Mesodermal cell (in vitro differentiated cells): ENCODE data around the gene FAM72C.
A peak's percentile ranks its signal among the peaks of the same experiment; 100 is the strongest.
"Not testable (repeated sequence)": the region's sequence is repeated elsewhere in the genome, so short reads cannot be mapped to it uniquely, and the experiment has no call there.

Experiments
- H3K27ac ChIP-seq: 2 replicates; pipeline ENCODE4 v1.7.0; 2013; ENCODE audit warnings: mild to moderate bottlenecking, low read depth, low read length, moderate library complexity; ENCODE audit not compliant: severe bottlenecking
- H3K36me3 ChIP-seq: 2 replicates; pipeline ENCODE4 v1.7.1; 2013; ENCODE audit warnings: mild to moderate bottlenecking, low read length, moderate library complexity; ENCODE audit not compliant: control insufficient read depth, insufficient read depth
- H3K4me1 ChIP-seq: one replicate; pipeline ENCODE4 v1.7.1; 2013; ENCODE audit warnings: mild to moderate bottlenecking, low read length; ENCODE audit not compliant: insufficient read depth, control insufficient read depth, poor library complexity, severe bottlenecking
- H3K4me3 ChIP-seq: 2 replicates; pipeline ENCODE4 v1.7.0; 2013; ENCODE audit warnings: low read length, control low read depth, mild to moderate bottlenecking; ENCODE audit not compliant: insufficient read depth, poor library complexity, severe bottlenecking; ENCODE audit errors: extremely low read depth
- H3K9me3 ChIP-seq: 2 replicates; pipeline ENCODE4 v1.7.1; 2013; ENCODE audit warnings: mild to moderate bottlenecking, low read length, moderate library complexity; ENCODE audit not compliant: control insufficient read depth
- WGBS, 2 experiments: methylation state at CpG; one replicate each; pipeline ENCODE4 v1.1.5; 2013; ENCODE audit warnings: missing lambda C conversion rate in 2 of 2; ENCODE audit not compliant: insufficient coverage in 2 of 2; 5-methylcytosine and 5-hydroxymethylcytosine counted together

FAM72C gene

DNA sequence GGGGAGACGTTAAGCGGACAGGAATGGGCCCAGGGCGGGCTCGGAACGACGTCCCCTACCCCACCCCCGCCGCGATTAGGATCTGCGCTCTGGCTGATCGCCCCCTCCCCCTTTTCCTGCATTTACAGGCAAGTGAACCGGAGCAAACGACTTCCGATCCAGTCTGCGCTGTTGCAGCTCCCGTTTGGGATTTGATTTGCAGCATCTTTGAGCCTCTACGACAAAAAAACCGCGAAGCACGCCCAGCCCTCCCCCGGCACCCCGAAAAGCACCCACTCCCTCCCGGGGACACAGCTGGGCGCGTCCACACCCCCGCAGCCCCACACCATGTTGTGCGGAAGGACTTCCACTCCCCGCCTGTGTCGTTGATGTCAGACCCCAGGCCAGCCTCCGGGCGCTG lies 2.6 kb upstream of the FAM72C start:
- H3K4me1 ChIP-seq, H3K27ac ChIP-seq, H3K9me3 ChIP-seq, H3K36me3 ChIP-seq: not testable (repeated sequence)
- no CpG with 5 or more reads among the region's 31 CpGs for WGBS, 2 experiments
- H3K4me3 ChIP-seq: peak overlapping the region; percentile 24

DNA sequence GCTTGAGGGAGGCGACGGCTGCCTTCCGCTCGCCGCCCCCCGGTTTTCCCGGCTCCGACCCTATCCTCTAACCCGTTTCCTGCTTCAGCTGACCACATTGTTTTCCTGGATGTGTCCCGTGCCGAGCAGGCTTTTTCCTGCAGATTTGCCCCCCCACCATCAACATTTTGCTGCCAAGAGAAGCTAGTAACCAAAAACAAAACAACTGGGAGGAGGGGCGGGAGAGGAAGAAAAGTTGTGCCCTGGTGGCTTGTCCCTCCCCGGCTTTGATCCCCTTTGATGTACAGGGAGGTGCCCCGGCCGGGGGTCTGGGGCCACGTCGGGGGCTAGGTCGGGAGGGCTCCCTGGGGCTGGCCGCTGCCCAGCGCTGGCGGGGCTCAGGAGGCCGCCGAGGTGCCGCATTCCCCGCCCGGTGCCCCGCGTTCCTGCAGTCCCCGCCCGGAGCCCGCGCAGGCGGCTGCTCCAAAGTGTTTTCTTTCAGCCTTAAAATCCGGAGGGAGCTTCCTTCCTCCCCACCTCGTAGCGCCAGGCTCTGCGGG lies 2.2 kb upstream of the FAM72C start:
- H3K27ac ChIP-seq, H3K4me1 ChIP-seq, H3K9me3 ChIP-seq, H3K36me3 ChIP-seq: not testable (repeated sequence)
- no CpG with 5 or more reads among the region's 37 CpGs for WGBS, 2 experiments
- peak overlapping the region; percentile 31 for H3K4me3 ChIP-seq

DNA sequence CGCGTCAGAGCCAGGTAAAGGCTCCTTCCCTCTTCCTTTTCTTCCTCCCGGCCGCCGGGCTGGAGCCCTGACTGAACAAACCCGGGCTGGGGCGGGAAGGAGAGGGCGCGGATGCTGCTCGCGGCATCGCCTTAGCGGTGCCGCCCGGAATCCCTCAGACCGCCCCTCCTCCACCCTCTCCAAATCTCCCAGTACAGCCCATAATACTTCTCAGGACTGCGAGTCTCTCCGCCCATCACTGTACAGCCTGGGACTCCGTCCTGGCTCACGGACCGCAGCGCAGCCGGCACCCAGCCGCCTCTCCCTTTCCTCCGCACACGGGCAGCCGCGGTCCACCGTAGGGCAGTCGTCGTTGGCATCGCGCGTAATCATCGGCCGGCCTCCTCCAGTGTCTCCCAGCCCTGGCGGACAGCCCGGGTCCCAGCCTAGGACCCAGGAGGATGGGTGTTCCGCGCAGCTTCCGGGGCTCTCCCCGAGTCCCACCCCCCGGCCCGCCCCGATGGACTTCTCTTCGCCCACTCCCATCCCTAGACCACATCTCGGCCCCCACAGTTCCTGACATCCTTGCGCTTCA lies 1.1 kb upstream of the FAM72C start:
- H3K9me3 ChIP-seq, H3K36me3 ChIP-seq, H3K27ac ChIP-seq, H3K4me3 ChIP-seq, H3K4me1 ChIP-seq: not testable (repeated sequence)
- WGBS, 2 experiments: no CpG with 5 or more reads among the region's 48 CpGs

DNA sequence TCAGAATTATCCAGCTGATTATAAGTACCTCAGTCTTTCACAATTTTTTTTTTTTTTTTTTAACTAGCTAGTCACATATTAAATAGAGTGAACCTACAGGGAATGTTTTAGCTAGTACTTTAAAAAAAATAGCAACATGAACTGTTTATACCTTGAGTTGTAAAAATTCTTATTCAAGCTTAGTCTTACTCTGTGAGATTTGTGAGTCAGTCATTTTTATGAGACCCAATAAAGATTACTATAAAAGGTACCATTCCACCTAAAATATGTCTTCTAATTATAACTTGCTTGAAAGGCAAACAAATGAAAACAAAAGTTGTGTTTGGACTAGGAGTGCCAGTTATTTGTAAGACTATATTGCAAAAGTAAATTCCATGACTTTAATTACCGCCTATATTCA lies 5.9 kb downstream of the FAM72C start:
- WGBS, 2 experiments: no CpG with 5 or more reads among the region's 1 CpG
- H3K36me3 ChIP-seq, H3K9me3 ChIP-seq, H3K4me1 ChIP-seq, H3K27ac ChIP-seq, H3K4me3 ChIP-seq: not testable (repeated sequence)

DNA sequence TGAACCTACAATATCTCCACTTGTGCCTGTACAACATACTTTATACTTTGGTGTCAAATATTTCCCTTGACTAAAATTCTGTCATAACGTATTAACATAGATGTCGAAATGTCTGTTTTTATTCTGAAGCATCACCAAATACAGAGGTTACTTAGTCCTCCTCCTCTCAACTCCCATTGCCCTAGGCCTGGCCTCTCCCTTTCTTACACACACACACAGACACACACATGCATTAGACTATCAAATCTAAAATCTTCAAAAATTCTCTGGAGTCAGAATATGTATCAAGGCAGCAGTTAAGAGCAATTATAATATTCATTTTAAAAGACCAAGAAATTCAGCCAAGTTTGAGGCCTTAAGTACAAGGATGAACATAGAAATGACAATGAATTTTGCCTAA lies 7.5 kb downstream of the FAM72C start:
- no CpG with 5 or more reads among the region's 2 CpGs for WGBS, 2 experiments
- not testable (repeated sequence) for H3K9me3 ChIP-seq, H3K4me1 ChIP-seq, H3K4me3 ChIP-seq, H3K36me3 ChIP-seq, H3K27ac ChIP-seq

DNA sequence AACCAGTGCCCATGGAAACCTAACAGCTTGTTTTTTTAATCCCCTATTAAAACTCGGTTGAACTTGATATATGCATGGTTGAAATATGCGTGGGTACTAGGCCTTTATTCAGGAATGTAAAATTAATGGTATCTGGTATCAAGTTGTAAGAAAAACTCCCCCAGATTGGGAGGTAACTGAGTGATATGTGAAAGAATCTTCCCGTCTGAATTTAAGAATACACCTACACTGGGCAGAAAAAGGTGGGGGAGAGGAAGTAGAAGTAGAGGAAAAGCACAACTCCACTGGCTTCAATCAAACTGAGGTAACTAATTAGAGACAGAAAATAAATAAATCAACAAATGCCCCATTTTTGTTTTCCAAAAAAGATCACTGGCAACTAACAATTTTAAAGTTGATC lies 15.9 kb downstream of the FAM72C start:
- H3K4me1 ChIP-seq, H3K36me3 ChIP-seq, H3K27ac ChIP-seq, H3K9me3 ChIP-seq, H3K4me3 ChIP-seq: not testable (repeated sequence)
- WGBS, 2 experiments: no CpG with 5 or more reads among the region's 3 CpGs

DNA sequence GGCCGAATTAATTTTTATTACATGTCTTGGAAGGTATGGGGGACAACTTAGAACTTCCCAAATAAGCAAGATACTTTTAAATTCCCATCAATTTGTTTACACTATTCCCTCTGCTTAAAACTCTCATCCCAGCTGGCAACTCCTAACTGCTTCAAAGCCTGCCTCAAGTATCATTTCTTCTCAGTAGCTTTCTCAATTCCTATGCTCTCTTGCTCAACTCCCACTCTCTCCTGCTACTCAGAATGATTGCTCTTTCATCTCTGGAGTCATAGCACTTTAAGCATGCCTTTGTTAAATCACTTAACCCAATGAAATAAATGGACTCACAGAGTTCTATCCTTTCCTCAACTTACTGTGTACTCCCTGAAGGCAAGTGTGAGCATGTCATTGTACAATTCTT lies 18.9 kb downstream of the FAM72C start:
- H3K36me3 ChIP-seq, H3K9me3 ChIP-seq, H3K4me1 ChIP-seq, H3K4me3 ChIP-seq, H3K27ac ChIP-seq: not testable (repeated sequence)
- no CpG with 5 or more reads among the region's 1 CpG for WGBS, 2 experiments

DNA sequence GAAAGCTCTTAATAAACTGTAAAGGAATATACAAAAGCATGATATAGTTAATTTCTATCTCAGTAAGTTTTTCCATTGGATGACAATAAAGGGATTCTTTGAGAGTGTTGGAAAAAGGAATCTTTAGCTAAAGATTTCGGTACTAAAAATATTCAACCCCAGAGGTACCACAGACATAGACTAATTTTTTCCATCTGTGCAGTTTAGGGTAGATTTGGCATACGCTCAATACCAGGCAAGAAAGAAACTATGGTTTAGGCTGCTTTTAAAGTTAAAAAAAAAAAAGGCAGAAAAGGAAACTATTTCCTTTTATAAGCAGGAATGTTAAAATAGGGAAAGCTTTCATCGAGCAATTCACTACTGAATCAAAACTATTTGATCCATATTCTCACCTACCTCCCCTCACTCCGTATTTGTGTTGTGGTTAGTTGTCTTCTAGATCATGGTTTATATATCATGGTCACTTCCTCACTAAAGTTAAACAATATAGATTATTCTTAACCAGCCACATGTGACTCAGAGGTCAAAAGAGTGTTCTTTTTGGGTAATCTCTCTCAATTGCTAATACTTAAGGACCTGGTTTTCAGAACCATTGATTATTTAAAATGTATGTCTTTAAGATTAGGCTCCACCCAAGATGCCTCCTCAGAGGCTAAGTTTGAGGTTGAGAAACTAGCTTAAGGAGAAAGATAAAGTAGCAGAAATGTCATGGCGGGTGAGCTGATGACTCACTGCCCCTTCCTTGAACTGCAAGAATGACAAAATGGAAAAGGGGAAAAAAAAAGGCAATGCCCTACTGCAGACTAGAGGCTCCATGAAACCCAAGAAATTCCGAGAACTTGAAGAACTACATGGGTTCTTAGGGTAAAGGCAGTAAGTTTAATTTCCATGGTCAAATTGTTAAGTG lies 20.0 kb downstream of the FAM72C start:
- not testable (repeated sequence) for H3K27ac ChIP-seq, H3K4me1 ChIP-seq, H3K36me3 ChIP-seq, H3K9me3 ChIP-seq, H3K4me3 ChIP-seq
- WGBS, 2 experiments: no CpG with 5 or more reads among the region's 6 CpGs

DNA sequence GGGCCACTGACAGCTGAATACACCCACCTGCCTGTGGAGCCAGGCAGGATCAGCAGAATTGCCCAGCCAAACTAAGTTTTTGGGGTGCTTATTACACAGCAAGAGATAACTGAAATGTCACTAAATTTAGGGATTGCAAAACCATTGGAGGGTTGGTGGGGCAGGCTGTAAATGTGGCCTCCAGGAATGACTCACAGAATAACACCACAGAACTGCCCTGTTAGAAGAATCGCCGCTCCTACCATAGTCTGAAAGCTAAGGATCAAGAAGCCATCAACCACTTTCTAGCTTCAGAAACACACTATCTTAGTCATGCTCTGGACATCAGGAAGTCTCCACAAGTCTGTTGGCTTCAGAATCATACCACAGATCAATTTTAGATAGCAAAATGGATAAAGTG lies 24.0 kb downstream of the FAM72C start:
- not testable (repeated sequence) for H3K4me3 ChIP-seq, H3K36me3 ChIP-seq
- WGBS, 2 experiments: no CpG with 5 or more reads among the region's 2 CpGs

DNA sequence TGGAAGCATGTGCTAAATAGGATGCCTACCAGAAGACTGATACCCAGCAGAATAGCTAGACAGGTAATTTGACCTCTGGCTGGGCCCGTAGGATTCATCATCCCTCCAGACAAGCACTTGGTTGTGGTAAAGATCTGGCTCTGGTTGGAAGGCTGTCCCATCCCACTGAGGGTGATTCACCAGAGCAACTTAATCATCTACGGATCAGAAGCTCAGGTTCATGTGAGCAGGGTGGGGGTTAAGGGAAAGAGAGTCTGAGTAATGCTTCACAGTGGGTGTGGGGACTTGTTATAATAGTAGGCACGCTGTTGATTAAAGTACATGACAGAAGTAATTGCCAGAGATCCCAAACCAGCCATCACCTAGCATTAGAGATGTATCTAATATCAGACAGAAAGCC lies 26.5 kb downstream of the FAM72C start:
- no CpG with 5 or more reads among the region's 3 CpGs for WGBS, 2 experiments
- H3K36me3 ChIP-seq, H3K4me1 ChIP-seq, H3K27ac ChIP-seq, H3K9me3 ChIP-seq, H3K4me3 ChIP-seq: not testable (repeated sequence)

More for the DNA sequence above, 24.0 kb downstream of the FAM72C start:
- not testable (repeated sequence) for H3K9me3 ChIP-seq, H3K4me1 ChIP-seq, H3K27ac ChIP-seq

DNA sequence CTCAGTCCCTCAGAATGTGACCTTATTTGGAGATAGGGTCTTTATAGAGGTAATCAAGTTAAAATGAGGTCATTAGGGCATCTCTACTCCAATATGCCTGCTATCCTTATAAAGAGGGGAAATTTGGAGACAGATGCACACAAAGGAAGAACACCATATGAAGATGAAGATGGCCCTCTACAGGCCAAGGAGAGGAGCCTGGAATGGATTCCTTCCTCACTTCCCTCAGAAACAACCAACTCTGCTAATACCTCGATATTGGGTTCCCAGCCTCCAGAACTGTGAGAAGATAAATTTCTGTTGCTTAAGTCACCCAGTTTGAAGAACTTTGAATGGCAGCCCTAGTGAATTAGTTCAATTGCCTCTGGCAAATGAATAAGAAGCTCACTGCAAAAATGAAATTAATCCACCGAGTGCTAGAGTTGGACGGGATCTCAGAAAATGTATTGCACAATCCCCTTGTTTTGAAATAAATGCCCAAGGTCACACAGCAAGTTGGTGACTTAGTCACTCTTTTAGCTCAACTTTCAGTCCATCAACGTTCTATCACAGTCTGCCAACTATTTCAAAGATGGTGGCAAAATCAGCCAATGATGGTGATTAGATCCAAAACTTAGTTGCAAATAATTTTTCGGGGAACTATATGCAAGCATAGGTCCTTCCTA lies 27.1 kb downstream of the FAM72C start:
- H3K9me3 ChIP-seq, H3K27ac ChIP-seq: not testable (repeated sequence)
- WGBS, 2 experiments: no CpG with 5 or more reads among the region's 5 CpGs

More for the DNA sequence above, 27.1 kb downstream of the FAM72C start:
- H3K4me3 ChIP-seq, H3K36me3 ChIP-seq, H3K4me1 ChIP-seq: not testable (repeated sequence)
